HG02852 (cell line): ENCODE data around the gene DLG2.
"Not testable (repeated sequence)": the region's sequence is repeated elsewhere in the genome, so short reads cannot be mapped to it uniquely, and the experiment has no call there.

Experiments used
- ATAC-seq: cut with Tn5 transposase; IDR thresholded peaks from one replicate; pipeline ENCODE4 v1.9.1; 2021; ENCODE audit warnings: mild to moderate bottlenecking, moderate library complexity; ENCODE audit not compliant: unreplicated experiment

DLG2 gene

DNA sequence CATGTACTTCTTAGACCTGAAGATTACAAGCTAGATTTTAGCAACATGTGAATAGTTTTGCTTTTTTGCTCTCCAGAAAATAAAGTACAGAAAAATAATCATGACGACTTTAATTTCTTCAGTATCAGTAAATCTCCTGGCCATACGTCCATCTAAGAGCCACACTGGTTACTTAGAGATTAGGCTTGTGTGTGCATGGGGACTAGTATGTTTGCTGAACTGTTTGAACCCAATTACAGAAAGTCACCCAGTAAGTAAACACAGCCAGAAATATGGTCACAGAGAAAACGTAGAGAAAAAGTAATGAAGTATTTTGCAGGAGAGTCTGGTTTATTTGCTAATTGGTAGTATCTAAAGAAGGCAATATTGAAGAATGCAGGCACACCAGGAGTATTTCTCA is 1287.3 kb downstream of the DLG2 start:
- no peak for ATAC-seq

DNA sequence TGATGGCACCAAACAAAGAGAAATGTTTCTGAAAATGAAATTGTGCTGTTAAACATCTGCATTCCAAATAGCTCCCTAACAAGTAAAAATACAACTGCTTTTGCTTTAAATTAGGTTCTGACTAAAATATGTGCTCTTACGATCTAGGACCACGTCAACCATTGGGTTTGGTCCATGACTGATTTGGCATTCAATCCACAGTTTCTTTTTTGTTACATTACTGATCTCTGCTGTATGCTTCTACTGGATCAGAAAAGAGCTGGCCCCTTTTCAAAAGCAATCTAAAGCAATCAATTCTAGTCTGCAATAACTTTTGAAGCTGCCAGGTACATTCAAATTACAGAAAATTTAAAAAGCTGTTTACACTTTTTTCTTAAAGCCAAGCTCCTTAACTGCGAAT is 1293.9 kb downstream of the DLG2 start:
- ATAC-seq: no peak

DNA sequence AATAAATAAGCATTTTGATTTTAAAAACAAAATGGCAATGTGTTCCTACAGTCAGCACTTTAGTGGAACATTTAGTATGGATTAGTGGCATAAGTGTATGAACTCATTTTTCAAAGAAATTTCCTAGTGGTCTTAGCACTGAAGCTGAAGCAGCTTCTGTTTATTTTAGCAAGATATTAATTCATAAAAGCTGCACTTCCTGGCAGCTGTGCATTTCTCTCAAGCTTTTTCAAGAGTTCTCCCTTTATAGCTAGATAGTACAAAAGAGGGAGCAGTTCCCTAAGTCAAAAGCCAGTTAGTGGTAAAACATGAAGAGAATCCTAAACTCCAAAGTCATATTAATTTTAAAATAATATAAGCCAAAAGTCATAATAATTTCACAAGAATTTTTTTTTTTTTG is 1304.9 kb downstream of the DLG2 start:
- no peak for ATAC-seq

DNA sequence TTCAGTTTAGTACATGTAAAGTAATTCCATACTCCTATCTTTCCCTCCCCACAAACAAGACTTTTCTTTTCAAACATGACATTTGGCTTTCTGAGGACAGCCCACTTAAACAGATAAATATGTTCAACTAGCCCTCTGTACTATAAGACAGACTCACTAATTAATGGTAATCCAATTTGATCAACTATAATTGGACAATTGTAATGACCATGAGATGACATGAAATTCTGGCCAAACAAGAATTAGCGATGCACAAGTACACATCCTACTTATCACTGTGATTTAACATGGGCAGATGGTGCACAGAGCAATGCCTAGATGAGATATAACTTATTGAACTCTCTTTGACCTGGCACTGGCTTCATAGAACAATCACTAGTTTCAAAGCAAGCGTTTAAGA is 1307.3 kb downstream of the DLG2 start:
- no peak for ATAC-seq

DNA sequence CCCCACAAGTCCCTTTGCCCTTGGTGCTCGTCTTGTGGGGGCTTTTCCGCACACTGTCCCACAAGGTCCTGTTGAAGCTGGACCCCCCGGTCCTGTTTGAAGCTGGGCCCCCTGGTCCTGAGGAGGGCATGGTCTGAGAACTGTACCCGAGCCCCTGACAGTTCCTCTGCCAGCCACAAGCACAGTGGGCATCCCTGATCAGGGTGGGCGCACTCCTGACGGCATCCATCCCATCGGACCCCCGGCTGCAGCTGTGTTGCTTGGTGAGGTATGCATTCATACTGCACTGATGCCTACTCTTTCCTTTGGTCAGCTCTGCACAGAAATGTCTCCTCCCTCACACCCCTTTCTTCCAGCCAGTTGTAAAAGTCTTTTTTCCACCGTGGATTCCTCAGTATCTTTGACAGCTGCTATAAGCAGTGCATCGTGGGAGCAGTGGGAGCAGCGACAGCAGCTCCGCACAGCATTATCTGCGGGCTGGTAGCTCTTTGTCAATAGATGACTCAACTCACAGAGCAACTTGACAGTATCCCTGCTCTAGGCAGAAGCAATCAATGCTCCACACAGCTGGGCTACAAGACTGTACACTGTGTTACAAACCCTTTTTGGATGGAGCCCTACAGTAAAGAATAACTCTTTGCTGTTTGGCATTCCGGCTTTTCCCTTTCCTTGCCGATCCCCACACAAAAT is 1310.1 kb downstream of the DLG2 start:
- ATAC-seq: no peak

DNA sequence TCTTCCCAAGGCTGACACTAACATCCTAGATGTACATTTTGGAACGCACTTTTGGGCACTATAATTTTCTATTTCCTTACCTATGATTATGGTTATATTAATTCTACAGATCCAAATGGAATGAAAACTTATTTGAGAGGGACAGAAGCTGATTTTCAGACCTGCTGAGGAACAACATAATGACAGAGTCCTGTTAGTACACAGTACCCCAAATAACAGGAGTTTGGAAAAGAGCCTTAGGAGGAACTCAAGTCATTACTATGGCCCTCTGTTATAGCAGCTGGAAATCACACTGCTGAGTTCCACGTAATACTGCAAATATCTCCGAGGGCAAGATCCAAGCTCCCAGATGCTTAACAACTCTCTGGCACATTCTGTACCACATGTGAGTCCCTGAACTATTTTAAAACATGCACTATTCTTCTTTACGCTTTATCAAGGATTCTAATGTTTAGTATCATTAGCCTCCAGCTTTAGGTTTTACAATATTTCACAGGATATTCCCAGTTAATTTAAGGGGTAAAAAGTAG is 1313.2 kb downstream of the DLG2 start:
- no peak for ATAC-seq

DNA sequence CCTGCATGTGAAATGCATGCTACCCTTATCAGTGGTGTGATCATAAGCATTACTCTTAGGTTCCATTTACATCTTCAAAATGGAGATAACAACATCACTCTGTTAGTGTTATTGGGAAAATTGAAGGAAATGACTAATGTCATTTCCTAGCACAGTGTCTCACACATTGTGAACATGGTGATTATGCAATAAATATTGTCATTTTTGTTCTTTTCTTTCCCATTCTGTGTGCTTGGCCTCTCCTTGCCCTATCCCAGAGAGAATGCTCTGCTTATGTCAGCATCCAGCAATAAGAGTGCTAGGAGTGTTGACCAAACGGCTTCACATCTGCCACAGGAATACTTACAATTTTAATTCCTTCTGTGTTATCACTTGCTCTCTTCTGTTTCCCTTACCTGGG is 1316.9 kb downstream of the DLG2 start:
- no peak for ATAC-seq

DNA sequence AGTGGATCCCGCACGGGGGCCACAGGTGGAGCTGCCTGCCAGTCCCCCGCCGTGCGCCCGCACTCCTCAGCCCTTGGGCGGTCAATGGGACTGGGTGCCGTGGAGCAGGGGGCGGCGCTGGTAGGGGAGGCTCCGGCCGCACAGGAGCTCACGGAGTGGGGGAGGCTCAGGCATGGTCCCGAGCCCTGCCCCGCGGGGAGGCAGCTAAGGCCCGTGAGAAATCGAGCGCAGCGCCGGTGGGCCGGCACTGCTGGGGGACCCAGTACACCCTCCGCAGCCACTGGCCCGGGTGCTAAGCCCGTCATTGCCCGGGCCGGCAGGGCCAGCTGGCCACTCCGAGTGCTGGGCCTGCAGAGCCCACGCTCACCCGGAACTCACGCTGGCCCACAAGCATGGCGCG is 1318.7 kb downstream of the DLG2 start:
- ATAC-seq: not testable (repeated sequence)

DNA sequence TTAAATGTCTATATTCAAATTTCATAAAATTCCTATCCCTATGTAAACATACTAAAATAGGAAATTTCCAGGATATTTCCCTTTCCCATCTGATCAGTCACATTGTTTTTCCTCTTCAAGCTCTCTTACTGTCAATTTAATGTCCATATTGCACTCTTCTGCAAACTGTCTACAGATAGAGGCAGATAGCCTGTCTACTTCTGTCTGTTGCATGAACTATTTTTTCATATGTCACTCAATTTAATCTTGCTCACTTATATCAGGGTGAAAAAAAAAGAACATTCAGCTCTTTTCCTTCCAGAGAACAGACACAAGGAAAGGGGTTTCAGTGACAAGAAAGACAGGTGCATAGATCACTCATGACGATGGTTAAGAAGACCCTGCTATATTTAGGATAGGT is 1327.1 kb downstream of the DLG2 start:
- ATAC-seq: no peak

DNA sequence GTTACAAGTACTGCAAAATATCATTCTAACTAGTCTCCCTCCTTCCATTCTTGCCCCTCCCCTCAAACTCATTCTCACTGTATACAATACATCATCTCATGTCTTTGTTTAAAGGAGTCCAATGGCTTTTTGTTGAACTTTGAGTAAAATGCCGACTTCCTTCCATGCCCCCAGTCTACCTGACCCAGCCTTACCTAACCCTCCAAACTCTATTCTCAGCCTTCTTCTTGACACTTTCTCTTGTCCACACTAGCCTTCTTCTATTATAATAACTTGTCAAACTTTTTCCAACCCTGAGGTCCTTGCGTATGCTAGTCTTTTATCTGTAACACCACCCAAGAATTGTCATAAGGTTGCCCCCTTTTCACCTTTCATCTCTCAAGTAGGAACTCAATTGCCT is 1329.6 kb downstream of the DLG2 start:
- ATAC-seq: no peak

DNA sequence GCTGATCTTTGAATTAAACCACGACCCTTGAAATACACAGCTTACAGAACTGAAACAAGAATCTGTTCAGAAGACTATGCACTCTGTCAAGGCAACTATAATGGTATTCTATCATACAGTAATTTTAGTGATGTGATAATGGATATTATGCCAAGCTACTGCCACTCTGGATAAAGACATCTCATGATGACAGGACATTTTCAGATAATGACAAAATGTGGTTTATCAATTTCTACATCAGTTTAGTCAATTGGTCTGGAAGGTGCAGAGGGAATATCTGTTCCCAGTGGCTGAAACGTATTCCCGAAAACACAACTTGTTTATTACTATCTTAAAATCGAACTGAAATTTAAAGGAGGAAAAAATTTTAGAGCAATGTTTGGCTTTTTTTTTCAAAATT is 1331.3 kb downstream of the DLG2 start:
- no peak for ATAC-seq

DNA sequence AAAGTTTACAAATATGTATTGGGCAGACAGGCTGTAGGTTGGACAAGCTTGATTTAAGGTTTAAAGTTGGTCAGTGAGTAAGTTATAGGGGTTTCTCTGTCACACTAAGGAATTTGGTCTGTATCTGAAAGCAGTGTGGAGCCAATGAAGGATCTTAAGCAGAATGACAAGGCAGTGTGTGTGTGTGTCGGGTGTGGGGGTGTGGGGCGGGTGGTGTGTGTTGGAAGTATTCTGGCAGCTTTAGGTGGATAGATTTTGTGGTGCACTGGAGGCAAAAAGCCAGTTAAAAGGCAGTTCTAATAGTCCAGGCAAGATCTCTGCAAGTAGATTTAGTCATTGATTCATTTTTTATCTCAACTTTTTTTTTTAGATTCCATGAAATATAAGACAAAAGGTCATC is 1334.2 kb downstream of the DLG2 start:
- no peak for ATAC-seq

DNA sequence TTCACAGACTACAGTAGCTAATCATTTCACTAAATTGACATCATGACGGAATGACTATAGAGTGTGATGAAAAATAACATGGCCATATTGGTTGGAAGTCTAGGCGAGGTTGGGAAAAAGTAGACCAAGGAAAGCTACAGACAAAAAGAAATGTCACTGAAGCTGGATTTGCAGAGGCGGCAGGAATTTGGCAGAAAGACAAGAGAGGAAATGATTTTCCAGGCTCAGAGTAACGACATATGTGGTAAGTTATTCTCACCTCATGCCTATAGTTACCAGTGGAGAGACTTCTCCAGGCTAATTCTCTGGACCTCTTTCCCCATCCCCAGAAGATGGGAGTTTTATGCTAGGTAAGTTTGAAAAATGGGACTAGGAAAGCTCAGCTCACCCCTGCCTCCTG is 1335.1 kb downstream of the DLG2 start:
- ATAC-seq: no peak

DNA sequence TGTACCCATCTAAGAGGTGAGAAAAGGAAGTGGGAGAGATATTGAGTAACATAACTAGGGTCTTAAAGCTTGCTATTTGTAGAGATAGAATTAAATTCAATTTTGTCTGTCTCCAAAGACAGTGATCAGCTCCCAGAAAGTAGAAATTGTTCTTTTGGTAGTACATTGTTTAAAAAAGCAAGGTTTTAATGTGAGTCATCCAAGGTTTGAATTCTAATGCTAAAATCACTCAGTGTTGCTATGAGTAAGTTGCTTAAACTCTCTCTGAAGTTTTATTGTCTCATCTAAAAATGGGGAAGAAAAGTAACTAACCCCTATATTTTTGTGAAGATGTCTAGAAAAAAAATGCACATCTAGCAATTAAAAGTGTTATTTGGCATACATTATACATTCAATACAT is 1336.5 kb downstream of the DLG2 start:
- no peak for ATAC-seq

DNA sequence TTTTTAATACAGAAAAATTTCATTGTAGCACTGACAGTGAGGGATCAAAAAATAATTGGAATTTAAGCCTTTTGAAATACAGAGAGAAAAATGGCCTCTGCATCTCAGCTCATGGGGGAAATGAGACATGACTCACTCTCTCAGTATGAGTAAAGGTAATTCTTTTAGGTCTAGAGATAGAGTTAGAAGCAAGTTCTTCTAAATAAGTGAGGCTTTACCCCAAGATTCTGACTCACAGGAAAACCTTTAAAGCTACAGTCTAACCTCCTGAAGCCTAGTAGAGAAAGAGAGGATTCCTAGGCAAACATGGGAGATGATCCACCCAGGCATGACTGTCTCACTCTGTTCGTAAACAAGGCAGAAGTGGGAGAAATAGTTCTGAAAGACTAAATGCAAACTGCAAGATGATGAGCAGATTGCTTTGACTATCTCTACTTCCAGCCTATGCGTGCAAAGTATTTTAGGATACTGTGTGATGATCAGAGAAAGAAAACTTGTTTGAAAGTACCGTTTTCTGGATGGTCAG is 1337.7 kb downstream of the DLG2 start:
- ATAC-seq: peak; percentile 97

DNA sequence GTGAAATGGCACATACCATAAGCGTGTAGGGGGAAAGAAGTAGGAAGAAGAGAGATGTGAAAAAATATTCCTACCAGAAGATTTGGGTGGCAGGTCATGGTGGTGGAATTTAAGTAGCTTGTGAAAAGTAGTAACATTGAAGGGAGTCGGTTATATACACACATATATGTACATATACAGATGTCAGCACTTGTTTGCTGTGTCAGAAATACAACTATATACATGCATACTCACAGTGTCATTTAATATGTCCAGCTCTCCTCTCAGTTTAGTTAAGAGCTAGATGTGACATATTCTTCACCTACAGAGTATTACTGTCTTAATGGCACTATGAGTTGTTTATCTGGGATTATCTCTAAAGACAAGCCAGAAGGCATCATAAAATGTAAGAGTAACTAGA is 1353.6 kb downstream of the DLG2 start:
- ATAC-seq: no peak

DNA sequence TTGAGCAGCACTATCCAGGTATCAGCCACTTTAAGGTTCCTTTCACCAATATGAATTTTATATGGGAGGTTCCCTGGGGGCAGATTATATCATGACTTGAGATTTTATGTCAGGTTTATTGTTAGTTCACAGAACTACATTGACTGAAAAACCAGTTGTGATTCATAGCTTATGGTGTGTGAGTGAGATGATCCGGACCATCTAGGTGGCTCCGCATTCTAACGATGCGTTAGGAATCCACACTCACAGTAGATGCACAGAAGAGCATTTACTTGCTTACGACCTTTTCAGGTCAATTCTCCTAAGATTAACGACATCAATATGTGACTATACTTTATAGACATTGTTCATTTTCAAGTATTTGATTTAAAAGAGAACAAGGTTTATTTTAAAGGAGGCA is 1356.7 kb downstream of the DLG2 start:
- ATAC-seq: no peak

DNA sequence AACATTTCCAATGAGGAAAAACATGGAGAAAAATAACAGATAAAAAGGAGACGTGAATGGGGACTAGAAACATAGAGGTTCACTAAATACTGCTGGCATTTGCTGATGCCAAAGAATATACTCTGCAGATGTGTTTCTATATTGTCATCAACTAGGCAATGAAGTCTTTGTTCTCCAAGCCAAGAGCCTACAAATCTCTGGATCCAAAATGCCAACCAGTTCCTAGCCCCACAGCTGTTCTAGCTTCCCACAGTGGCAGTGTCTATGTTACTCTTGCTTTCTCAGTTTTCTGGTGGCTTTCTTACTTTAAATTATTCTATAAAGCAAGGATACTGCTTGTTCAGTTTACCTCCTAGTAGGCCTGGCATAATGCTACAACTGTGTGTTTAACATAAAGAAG is 1363.1 kb downstream of the DLG2 start:
- no peak for ATAC-seq

DNA sequence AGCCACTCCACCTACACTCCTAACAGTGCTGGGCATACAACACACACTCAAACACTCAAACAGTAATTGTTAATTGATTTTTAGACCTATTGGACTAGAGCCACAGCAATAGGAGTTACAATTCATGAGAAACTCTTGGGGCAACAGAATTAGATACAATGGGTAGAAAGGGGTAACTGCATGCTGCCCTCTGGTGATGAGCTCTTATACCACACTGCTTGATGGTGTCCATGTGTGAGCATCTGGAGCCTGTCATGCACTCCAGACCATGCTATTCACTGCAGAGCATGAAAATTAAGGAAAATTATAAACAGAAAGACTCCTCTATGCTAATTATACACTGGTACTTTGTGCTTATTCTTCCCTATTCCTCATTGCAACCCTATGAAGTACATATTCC is 1365.4 kb downstream of the DLG2 start:
- no peak for ATAC-seq

DNA sequence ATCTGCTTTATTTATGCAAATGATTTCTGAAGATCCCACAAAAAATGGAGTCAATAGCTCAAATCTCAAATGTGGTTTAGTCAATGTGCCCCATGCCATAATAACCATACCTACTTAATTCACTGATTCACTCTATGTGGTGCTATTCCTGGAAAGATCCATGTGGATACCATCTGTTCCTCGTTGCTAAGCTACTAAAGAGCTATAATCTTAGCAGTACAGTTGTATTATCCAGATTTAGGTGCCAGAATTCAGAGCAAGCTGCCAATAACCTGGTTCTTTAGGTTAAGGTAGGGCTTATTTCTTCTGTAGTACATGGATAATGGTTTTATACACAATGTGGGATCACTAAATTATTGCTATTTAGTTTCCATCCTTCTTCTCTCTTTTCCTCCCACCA is 1366.3 kb downstream of the DLG2 start:
- no peak for ATAC-seq

DNA sequence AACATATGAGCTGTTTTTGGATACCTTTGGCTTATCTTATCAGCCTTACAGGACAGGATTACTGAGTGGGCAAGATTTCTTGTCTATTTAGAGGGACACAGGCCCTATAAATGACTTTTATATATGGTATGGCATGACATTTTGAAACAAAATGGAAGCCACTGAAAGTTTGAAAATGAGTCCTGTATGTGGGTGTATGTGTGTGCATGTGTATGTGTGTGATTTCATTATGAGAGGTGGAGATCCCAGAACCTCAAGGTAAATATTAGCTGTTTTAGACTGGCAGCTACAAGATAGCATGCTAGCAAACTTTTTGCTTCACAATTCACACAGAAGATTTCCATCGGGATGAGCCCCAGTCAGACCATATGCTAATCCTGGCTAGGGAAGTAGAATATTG is 1370.5 kb downstream of the DLG2 start:
- ATAC-seq: peak; percentile 49

DNA sequence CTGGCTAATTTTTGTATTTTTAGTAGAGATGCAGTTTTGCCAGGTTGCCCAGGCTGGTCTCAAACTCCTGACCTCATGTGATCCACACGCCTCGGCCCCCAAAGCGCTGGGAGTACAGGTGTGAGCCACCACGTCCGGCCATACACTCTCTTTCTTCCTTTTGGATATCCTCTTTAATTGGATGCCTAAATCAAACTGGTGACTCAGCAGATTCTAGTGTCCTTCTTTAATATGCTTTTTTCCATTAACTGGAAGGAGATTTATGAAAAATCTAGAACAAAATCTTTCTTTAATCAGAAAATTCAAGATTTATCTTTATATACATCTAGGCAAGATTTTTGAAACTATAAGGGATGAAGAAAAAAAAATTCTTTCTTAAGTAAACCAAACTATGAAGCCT is 1371.7 kb downstream of the DLG2 start:
- ATAC-seq: no peak
